GM12878 (cell line): ENCODE results near the gene SH3BP1. TPM values are rescaled to one million over a fixed set of nuclear protein-coding genes. Genes with fewer than 3 reads are reported as not detected.

Experiments used
- ATAC-seq: fragments of 200-7000 bp; cut with Tn5 transposase; 3 replicates; pipeline ENCODE4 v1.9.1; 2020; ENCODE audit warnings: mild to moderate bottlenecking, moderate library complexity
- BruUV-seq: library from RNA; stranded (reverse); fragments of 400-500 nt; replicated peaks from 2 replicates; lab custom pipeline; 2021; lab: Mats Ljungman, UMichigan
- CTCF ChIA-PET: fragments of 300-600 bp; sonication (Branson Sonifier 250); formaldehyde crosslinking; extraction: SDS; loops from one replicate; lab custom pipeline; 2021; ENCODE audit warnings: inconsistent platforms; lab: Yijun Ruan, JAX
- POLR2A ChIA-PET: fragments of 350-600 bp; formaldehyde crosslinking; extraction: SDS; loops from one replicate; lab custom pipeline; 2021; ENCODE audit warnings: inconsistent platforms; lab: Charles Lee
- RAD21 ChIA-PET: fragments of 300-600 bp; sonication (Branson Sonifier 250); formaldehyde crosslinking; loops from one replicate; lab custom pipeline; 2023; ENCODE audit warnings: antibody characterized with exemption; ENCODE audit not compliant: unreplicated experiment; lab: Charles Lee
- SMC1A ChIA-PET: fragments of 300-600 bp; sonication (Branson Sonifier 250); formaldehyde crosslinking; loops from one replicate; lab custom pipeline; 2023; ENCODE audit not compliant: unreplicated experiment, uncharacterized antibody; lab: Charles Lee
- DNase-seq: peaks from one replicate; pipeline ENCODE4 v3.0.0-alpha.2; 2011; ENCODE audit warnings: low read depth, low spot score
- FAIRE-seq: peaks from 3 replicates; lab custom pipeline; 2011; peaks lifted over from hg19 to GRCh38; lab: Jason Lieb, UNC
- H2AFZ ChIP-seq: 2 replicates; pipeline ENCODE4 v1.6.0; 2011; ENCODE audit warnings: low read depth, low read length, control low read depth; ENCODE audit not compliant: control insufficient read depth
- H3K27ac ChIP-seq: 2 replicates; pipeline ENCODE4 v1.5.1; 2011; ENCODE audit warnings: control low read depth; ENCODE audit not compliant: control insufficient read depth, insufficient read depth
- H3K27me3 ChIP-seq, 2 experiments: replicated peaks in 1 of 2; 2 replicates each; pipeline versions ENCODE4 v1.6.0 to v1.6.1; 2011; ENCODE audit warnings: low read length in 1 of 2; ENCODE audit not compliant: control insufficient read depth in 2 of 2, insufficient read depth in 2 of 2
- H3K36me3 ChIP-seq, 2 experiments: 2 replicates each; pipeline ENCODE4 v1.5.1; 2011; ENCODE audit warnings: low read length in 1 of 2; ENCODE audit not compliant: control insufficient read depth in 2 of 2, insufficient read depth in 2 of 2
- H3K4me1 ChIP-seq: 2 replicates; pipeline ENCODE4 v1.6.1; 2011; ENCODE audit warnings: mild to moderate bottlenecking, low read length, moderate library complexity, mixed read lengths; ENCODE audit not compliant: control insufficient read depth, insufficient read depth
- H3K4me2 ChIP-seq: 2 replicates; pipeline ENCODE4 v1.6.0; 2011; ENCODE audit warnings: control low read depth; ENCODE audit not compliant: control insufficient read depth, insufficient read depth
- H3K4me3 ChIP-seq: fragments of 200-600 bp; sonication (generic); 2 replicates; pipeline ENCODE4 v1.5.1; 2016
- H3K79me2 ChIP-seq: 2 replicates; pipeline ENCODE4 v1.6.0; 2011; ENCODE audit warnings: low read length; ENCODE audit not compliant: control insufficient read depth, insufficient read depth
- H3K9ac ChIP-seq: 2 replicates; pipeline ENCODE4 v1.8.0; 2011; ENCODE audit warnings: low read length, control low read depth, mixed read lengths; ENCODE audit not compliant: control insufficient read depth, insufficient read depth
- H3K9me3 ChIP-seq: replicated peaks from 3 replicates; pipeline ENCODE4 v1.5.1; 2011; ENCODE audit warnings: mild to moderate bottlenecking, low read length; ENCODE audit not compliant: control insufficient read depth, insufficient read depth
- H4K20me1 ChIP-seq: 2 replicates; pipeline ENCODE4 v1.6.0; 2011; ENCODE audit not compliant: control insufficient read depth, insufficient read depth
- ASH2L ChIP-seq: fragments of 300-600, 200-600 bp; sonication (generic); IDR thresholded peaks from 2 replicates; pipeline ENCODE4 v1.6.1; 2017; ENCODE audit warnings: low read depth, mild to moderate bottlenecking, borderline replicate concordance
- EED ChIP-seq: sonication (generic); IDR thresholded peaks from 2 replicates; pipeline ENCODE4 v1.6.1; 2016; ENCODE audit warnings: antibody characterized with exemption, low read depth
- EP300 ChIP-seq, 2 experiments: fragments of 150-350 bp in 1 of 2; IDR thresholded peaks; 2 replicates each; pipeline ENCODE4 v1.6.1; 2011 to 2012; ENCODE audit warnings: low read depth in 2 of 2, low read length in 2 of 2, borderline replicate concordance in 1 of 2, improper control_type of control experiment in 1 of 2, inconsistent platforms in 1 of 2; ENCODE audit not compliant: control insufficient read depth in 1 of 2
- ETV6 ChIP-seq, 2 experiments: fragments of 450-650 bp in 1 of 2; IDR thresholded peaks in 1 of 2; conservative IDR thresholded peaks in 1 of 2; 2 replicates each; pipeline ENCODE4 v1.6.1; 2014; ENCODE audit warnings: antibody characterized with exemption in 1 of 2, borderline replicate concordance in 1 of 2, low read depth in 1 of 2, mild to moderate bottlenecking in 1 of 2, moderate library complexity in 1 of 2
- FOXK2 ChIP-seq: fragments of 450-650 bp; IDR thresholded peaks from 2 replicates; pipeline ENCODE4 v1.6.1; 2017; ENCODE audit warnings: mild to moderate bottlenecking, moderate library complexity
- FOXM1 ChIP-seq: IDR thresholded peaks from 2 replicates; pipeline ENCODE4 v1.6.1; 2012; ENCODE audit warnings: low read depth, mild to moderate bottlenecking, inconsistent platforms, low read length, moderate library complexity
- GATAD2B ChIP-seq: fragments of 450-650 bp; conservative IDR thresholded peaks from 2 replicates; pipeline ENCODE4 v1.6.1; 2017; ENCODE audit warnings: low read depth, mild to moderate bottlenecking, moderate library complexity
- JUNB ChIP-seq: IDR thresholded peaks from 2 replicates; pipeline ENCODE4 v1.6.1; 2016; ENCODE audit warnings: antibody characterized with exemption, mild to moderate bottlenecking
- MEF2A ChIP-seq: IDR thresholded peaks from 2 replicates; pipeline ENCODE4 v1.6.1; 2011; ENCODE audit warnings: low read depth, mild to moderate bottlenecking, low read length, moderate library complexity; ENCODE audit not compliant: insufficient read depth
- MEF2B ChIP-seq: fragments of 450-650 bp; IDR thresholded peaks from 2 replicates; pipeline ENCODE4 v1.6.1; 2018; ENCODE audit warnings: mild to moderate bottlenecking, moderate library complexity; ENCODE audit not compliant: partially characterized antibody, poor library complexity, severe bottlenecking
- NFXL1 ChIP-seq: fragments of 450-650 bp; IDR thresholded peaks from 2 replicates; pipeline ENCODE4 v1.6.1; 2017; ENCODE audit warnings: antibody characterized with exemption, mild to moderate bottlenecking, borderline replicate concordance
- NR2C1 ChIP-seq: fragments of 450-650 bp; IDR thresholded peaks from 2 replicates; pipeline ENCODE4 v1.6.1; 2017; ENCODE audit warnings: antibody characterized with exemption, mild to moderate bottlenecking, moderate library complexity
- POLR2A ChIP-seq: IDR thresholded peaks from 2 replicates; pipeline ENCODE4 v1.6.1; 2011; ENCODE audit warnings: low read depth, mild to moderate bottlenecking, low read length
- SMARCA5 ChIP-seq: fragments of 450-650 bp; IDR thresholded peaks from 2 replicates; pipeline ENCODE4 v1.6.1; 2017; ENCODE audit warnings: mild to moderate bottlenecking
- SP1 ChIP-seq: IDR thresholded peaks from one replicate; pipeline ENCODE4 v1.6.1; 2011; ENCODE audit warnings: low read depth, low read length
- WGBS: methylation state at CpG from one replicate; pipeline ENCODE4 v1.1.6; 2016; ENCODE audit warnings: low lambda C conversion rate; ENCODE audit not compliant: insufficient replicate concordance, insufficient coverage; ENCODE audit errors: missing lambda C conversion rate; 5-methylcytosine and 5-hydroxymethylcytosine counted together
- in situ Hi-C: fragments of 300-500 bp; cut with MboI; formaldehyde crosslinking; loops from 9 replicates; pipeline ENCODE4 v1.14.3; 2018; ENCODE audit warnings: mixed read lengths
- intact Hi-C: fragments of 100-400 bp; cut with micrococcal nuclease; formaldehyde crosslinking; loops from one replicate; pipeline ENCODE4 v1.14.2; 2022; ENCODE audit not compliant: unreplicated experiment
- polyA plus RNA-seq, 11 experiments: library from polyadenylated mRNA; depleted of rRNA in 4 of 11; unstranded in 6 of 11; stranded (reverse) in 5 of 11; fragments of >200 nt; fragmentation: Nextera tagmentation in 4 of 11; fragmentation: Illumina TruSeq in 1 of 11; extraction: Ambion mirVana in 4 of 11; extraction: Trizol in 1 of 11; gene quantifications; 1 replicate in 1 of 11; 2 replicates in 10 of 11; pipeline versions ENCODE4 v1.2.1 to v1.2.3, GENCODE V29; 2011 to 2016; ENCODE audit warnings: inconsistent platforms in 2 of 11, missing spikeins in 2 of 11, low read depth in 1 of 11
- total RNA-seq, 4 experiments: library from RNA; depleted of rRNA in 3 of 4; stranded (reverse); fragments of >200 nt in 3 of 4; fragmentation: Illumina TruSeq in 1 of 4; extraction: Trizol in 1 of 4; gene quantifications; 2 replicates each; pipeline versions ENCODE4 v1.2.1 to v1.2.3, GENCODE V29; 2013 to 2021
- TF ChIP-seq, protein P1 (sequence below): IDR thresholded peaks from 2 replicates; pipeline ENCODE4 v1.6.1; 2012; ENCODE audit warnings: low read depth, low read length, improper control_type of control experiment
- TF ChIP-seq, protein P2 (sequence below): fragments of 450-650 bp; IDR thresholded peaks from 2 replicates; pipeline ENCODE4 v1.6.1; 2016; ENCODE audit warnings: mild to moderate bottlenecking
- TF ChIP-seq, protein P3 (sequence below): IDR thresholded peaks from 2 replicates; pipeline ENCODE4 v1.6.1; 2011; ENCODE audit warnings: low read depth, low read length, improper control_type of control experiment, borderline replicate concordance

The SH3BP1 gene
- total and polyA plus RNA-seq, 10 of the 15 experiments (the other 5 are each of a cell fraction or from before 2014, with no cell fraction given), result 0.29 to 70.5 (median 22.5) TPM

DNA sequence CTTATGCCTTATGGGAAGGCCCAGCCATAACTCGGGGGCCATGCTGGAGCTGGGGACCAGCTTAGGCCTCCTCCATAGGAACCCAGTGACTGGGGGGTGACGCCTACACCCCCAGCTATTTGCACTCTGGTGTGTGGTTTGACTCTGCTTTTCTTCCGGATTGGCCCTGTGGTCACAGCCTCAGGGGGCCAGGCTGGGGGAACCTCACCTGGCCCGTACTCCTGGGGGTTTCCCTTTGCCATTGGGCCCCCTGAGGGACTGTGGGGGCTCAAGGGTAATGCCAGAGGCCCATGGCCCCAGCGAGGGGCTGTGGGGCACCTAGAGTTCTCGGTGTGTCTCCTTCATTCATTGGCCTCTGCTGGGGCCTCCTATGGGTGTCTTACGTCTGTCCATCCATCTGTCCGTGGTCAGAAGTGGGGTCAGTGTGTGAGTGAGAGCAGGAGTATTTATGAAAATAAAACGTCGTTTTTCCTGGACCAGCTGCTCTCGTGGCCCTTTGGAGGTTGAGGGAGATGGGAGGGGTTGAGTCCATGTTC, 6.3 kb upstream of the SH3BP1 start:
- H4K20me1 ChIP-seq, result no peaks in the 10 kb centered on the region
- ChIA-PET CTCF (interaction anchor here (0.9 to 15.9 kb wide), 12 partner anchors 9 to 114 kb away, joined by 3 to 396 read pairs (median 10); partner anchors contain the start of genes GGA1, LGALS1, NOL12 and PDXP), SMC1A (interaction anchor here (1.0 to 5.9 kb wide), 11 partner anchors 7 to 66 kb away, joined by 3 to 33 read pairs (median 13); partner anchors contain the start of genes GGA1, LGALS1, NOL12 and PDXP), POLR2A (interaction anchor here (0.6 to 8.2 kb wide), 12 partner anchors 8 to 211 kb away, joined by 3 to 67 read pairs (median 7); partner anchors contain the start of genes ANKRD54, GCAT, GGA1 and LGALS1), RAD21 (interaction anchor here (0.5 to 4.0 kb wide), 15 partner anchors 7 to 1523 kb away, joined by 3 to 47 read pairs (median 7); partner anchors contain the start of genes GGA1, LGALS1, NOL12 and PDXP)
- peak overlapping the region; percentile 87 for H3K4me2 ChIP-seq
- in situ Hi-C loops, result no loop called here
- H3K9me3 ChIP-seq, result no peaks in the 10 kb centered on the region
- H3K36me3 ChIP-seq, result peaks cover 3 to 7% of the 10 kb centered on the region in 2 experiments; a peak in 3 of 4 replicates
- H3K27me3 ChIP-seq, result no peaks in the 10 kb centered on the region
- intact Hi-C loops, result loop anchor here (2.0 kb wide), 1 partner anchor 44 kb away; no protein-coding TSS in a partner anchor
- FAIRE-seq (peak; percentile 65), ATAC-seq (peak; percentile 67), DNase-seq (peak; percentile 74)
- 1% methylated on average over 11 of the region's 11 CpGs for WGBS
- H3K4me3 ChIP-seq, result peak overlapping the region; percentile 23; the same call in 1 of the 2 replicates
- H3K4me1 ChIP-seq, result peaks cover 63% of the 10 kb centered on the region
- H3K79me2 ChIP-seq, result peaks cover 1% of the 10 kb centered on the region
- peak overlapping the region; percentile 46 for H2AFZ ChIP-seq
- H3K27ac ChIP-seq, result peak overlapping the region; percentile 92
- peak overlapping the region; percentile 78 for H3K9ac ChIP-seq
- BruUV-seq, result TSS peak; percentile 35
- TF ChIP-seq GATAD2B (peak; percentile 89; the same call in 1 of the 2 replicates), EED (peak; percentile 72), ETV6 (conservative IDR thresholded peaks at IDR 0.05 in 1 of 2, IDR thresholded peaks at IDR 0.05 in 1 of 2; ENCODE audit: borderline replicate concordance in 1 of 2, low read depth in 1 of 2) (peak in 1 of 2 experiments; percentile 60; a peak in 2 of 4 replicates), MEF2A (peak; percentile 79), FOXK2 (peak; percentile 70), FOXM1 (no peak), MEF2B (peak; percentile 92), POLR2A (peak; percentile 57), NFXL1 (no peak), SP1 (peak; percentile 89), NR2C1 (0 out of 2 replicates have a peak, but pooled peaks have one; percentile 26), EP300 (IDR thresholded peaks at IDR 0.05; ENCODE audit: borderline replicate concordance in 1 of 2, control insufficient read depth in 1 of 2, low read depth in 2 of 2, low read length in 2 of 2) (no peak), JUNB (peak; percentile 22; the same call in 1 of the 2 replicates), SMARCA5 (peak; percentile 76), ASH2L (0 out of 2 replicates have a peak, but pooled peaks have one; percentile 55)
- TF ChIP-seq, protein P1, sequence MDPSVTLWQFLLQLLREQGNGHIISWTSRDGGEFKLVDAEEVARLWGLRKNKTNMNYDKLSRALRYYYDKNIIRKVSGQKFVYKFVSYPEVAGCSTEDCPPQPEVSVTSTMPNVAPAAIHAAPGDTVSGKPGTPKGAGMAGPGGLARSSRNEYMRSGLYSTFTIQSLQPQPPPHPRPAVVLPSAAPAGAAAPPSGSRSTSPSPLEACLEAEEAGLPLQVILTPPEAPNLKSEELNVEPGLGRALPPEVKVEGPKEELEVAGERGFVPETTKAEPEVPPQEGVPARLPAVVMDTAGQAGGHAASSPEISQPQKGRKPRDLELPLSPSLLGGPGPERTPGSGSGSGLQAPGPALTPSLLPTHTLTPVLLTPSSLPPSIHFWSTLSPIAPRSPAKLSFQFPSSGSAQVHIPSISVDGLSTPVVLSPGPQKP, result no peak
- TF ChIP-seq, protein P2, sequence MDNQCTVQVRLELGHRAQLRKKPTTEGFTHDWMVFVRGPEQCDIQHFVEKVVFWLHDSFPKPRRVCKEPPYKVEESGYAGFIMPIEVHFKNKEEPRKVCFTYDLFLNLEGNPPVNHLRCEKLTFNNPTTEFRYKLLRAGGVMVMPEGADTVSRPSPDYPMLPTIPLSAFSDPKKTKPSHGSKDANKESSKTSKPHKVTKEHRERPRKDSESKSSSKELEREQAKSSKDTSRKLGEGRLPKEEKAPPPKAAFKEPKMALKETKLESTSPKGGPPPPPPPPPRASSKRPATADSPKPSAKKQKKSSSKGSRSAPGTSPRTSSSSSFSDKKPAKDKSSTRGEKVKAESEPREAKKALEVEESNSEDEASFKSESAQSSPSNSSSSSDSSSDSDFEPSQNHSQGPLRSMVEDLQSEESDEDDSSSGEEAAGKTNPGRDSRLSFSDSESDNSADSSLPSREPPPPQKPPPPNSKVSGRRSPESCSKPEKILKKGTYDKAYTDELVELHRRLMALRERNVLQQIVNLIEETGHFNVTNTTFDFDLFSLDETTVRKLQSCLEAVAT, result 0 out of 2 replicates have a peak, but pooled peaks have one; percentile 52
- TF ChIP-seq, protein P3, sequence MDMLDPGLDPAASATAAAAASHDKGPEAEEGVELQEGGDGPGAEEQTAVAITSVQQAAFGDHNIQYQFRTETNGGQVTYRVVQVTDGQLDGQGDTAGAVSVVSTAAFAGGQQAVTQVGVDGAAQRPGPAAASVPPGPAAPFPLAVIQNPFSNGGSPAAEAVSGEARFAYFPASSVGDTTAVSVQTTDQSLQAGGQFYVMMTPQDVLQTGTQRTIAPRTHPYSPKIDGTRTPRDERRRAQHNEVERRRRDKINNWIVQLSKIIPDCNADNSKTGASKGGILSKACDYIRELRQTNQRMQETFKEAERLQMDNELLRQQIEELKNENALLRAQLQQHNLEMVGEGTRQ, result no peak
